Limb (tissue), 2 donors: ENCODE data around the gene GNB2.
"Not testable (repeated sequence)": the region's sequence is repeated elsewhere in the genome, so short reads cannot be mapped to it uniquely, and the experiment has no call there.

ENCODE experiments used
- DNase-seq, 2 donors: peaks; one replicate each; pipeline ENCODE4 v3.0.0-alpha.2; 2016; ENCODE audit errors: extremely low spot score in 2 of 2

Gene GNB2

DNA sequence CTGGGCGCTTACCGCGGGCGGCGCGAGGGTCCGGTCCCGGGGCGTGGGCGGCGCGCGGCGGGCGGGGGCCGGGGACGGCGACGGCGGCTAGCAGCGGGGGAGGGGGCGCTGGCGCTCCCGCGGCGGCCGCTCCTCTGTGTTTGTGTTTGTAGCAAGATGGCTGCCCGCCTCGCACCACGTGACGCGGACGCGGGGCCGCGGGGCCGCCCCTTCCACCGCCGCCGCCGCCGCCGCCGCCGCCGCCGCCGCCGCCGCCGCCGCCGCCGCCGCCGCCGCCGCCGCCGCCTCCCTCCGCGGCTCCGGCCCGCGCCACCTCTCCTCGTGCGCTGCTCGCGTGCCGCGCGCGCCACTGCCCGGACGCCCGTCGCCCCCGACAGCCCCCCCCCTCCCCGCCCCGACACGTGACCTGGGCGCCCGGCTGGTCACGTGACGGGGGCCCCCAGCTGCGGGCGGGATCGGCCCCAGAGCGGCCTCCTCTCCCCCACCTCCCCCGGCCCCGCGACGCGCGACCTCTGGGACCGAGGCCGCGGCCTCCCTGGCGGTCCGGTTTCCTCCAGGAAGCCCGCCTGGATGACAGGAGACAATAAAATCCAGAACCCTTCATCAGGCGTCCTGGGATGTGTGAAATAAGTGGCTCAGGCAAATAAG is 20.7 kb downstream of the GNB2 start, which contains the start of gene GIGYF1:
Gene GIGYF1 (minus strand): TSS at position 153 of the 648 bp plus-strand sequence. CDS start 6,012 bp downstream, outside the sequence.
- peak in 1 of 2 donors; percentile 87 for DNase-seq

DNA sequence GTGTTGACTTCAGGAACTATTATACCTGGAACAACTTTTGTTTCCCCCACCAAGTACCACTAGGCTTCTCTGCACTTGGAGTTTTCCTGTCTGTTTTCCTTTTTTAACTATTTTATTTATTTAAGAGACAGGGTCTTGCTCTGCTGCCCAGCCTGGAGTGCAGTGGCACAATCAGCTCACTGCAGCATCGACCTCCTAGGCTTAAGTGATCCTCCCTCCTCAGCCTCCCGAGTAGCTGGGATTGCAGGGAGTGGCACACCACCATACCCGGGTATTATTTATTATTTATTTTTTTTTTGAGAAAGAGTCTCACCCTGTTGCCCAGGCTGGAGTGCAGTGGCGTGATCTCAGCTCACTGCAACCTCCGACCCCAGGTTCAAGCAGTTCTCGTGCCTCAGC is 22.6 kb downstream of the GNB2 start:
- DNase-seq = no peak

DNA sequence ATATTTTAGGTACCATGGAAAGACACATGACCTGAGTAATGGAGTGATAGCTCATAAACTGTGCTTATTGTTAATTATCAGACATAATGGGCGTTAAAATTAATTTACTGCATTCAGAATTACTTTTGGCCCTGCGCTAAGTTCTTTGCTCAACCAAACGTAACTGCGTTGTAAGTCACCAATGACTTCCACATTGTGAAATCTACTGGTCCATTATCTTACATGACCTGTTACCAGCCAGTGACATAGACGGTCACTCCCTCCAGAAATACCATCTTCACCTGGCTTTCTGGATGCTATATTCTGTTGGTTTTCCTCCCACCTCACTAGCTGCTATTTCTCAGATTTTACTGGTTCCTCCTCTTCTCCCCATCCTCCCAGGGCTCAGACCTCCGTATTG is 25.5 kb downstream of the GNB2 start:
- no peak for DNase-seq

DNA sequence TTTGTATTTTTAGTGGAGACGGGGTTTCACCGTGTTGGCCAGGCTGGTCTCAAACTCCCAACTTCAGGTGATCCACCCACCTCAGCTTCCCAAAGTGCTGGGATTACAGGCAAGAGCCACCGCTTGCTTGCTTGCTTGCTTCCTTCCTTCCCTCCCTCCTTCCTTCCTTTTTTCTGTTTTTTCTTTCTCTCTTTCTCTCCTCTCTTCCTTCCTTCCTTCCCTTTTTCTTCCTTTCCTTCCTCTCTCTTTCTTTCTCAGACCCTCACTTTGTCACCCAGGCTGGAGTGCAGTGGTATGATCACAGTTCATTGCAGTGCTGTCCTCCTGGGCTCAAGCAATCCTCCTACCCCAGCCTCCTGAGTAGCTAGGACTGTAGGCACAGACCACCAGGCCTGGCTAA is 27.5 kb downstream of the GNB2 start:
- not testable (repeated sequence) for DNase-seq

DNA sequence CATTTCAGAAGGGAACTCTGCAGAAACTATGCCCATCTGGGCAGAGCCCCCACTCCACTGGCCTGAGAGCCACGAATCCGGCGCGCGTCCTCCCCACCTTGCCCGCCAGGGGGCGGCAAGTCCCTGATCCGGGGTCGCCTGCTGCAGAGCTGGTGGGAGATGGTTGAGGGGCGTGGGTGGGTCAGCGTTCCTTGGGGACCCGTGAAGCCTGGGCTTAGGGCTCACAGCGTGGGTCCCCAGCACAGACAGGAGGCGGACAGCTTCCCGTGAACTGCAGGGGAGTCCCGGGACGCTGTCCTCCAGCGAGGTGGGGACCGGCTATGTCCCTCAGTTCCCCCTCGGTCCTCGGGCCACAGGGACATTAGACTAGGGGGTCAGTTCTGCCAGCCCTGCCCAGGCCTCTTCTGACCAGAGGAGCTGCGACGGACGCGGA is 31.8 kb downstream of the GNB2 start:
- DNase-seq = peak; percentile 78 to 93

DNA sequence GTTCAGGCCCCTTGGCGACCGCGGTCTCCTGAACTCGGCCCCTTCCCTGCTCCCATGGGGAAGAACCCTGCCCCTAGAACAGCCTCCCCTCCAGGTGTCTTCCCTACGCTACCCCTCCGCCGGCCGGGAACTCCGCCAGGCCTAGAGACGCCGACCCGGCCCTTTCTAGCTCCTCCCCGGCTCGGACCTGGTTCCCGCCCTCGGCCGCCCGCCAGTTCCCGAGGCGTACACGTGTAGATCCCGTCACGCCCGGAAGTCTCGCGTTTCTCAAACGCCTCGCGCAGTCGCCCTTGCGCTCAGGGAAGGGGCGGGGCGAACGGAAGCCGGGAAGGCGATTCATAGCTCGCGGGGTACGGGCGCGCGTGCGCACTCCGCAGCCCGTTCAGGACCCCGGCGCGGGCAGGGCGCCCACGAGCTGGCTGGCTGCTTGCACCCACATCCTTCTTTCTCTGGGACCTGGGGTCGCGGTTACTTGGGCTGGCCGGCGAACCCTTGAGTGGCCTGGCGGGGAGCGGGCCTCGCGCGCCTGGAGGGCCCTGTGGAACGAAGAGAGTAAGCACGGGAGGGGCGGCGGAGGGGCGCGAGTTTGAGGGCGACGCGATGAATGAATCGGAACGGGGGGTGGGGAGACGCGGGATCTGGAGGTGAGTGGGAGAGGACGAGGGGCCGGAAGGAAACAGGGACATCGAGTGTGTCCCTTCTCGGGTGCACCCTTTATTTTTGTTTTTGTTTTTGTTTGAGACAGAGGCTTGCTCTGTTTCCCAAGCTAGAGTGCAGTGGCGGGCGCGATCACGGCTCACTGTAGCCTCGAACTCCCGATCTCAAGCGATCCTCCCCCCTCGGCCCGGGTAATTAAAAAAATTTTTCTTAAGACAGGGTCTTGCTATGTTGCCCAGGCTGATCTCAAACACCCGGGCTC is 32.5 kb downstream of the GNB2 start, which contains the start of gene POP7:
Gene POP7 (plus strand): TSS at position 369 of the 919 bp plus-strand sequence. CDS start 710 bp downstream, outside the sequence.
- DNase-seq = peak; percentile 98 to 100

DNA sequence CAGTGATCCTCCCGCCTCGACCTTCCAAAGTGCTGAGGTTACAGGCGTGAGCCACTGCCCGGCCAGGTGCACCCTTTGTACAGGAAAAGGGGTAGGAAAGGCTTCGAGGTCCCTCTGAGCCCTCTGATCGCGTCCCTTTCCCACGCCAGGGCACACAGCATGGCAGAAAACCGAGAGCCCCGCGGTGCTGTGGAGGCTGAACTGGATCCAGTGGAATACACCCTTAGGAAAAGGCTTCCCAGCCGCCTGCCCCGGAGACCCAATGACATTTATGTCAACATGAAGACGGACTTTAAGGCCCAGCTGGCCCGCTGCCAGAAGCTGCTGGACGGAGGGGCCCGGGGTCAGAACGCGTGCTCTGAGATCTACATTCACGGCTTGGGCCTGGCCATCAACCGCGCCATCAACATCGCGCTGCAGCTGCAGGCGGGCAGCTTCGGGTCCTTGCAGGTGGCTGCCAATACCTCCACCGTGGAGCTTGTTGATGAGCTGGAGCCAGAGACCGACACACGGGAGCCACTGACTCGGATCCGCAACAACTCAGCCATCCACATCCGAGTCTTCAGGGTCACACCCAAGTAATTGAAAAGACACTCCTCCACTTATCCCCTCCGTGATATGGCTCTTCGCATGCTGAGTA is 33.3 kb downstream of the GNB2 start:
- DNase-seq = peak in 1 of 2 donors; percentile 47

DNA sequence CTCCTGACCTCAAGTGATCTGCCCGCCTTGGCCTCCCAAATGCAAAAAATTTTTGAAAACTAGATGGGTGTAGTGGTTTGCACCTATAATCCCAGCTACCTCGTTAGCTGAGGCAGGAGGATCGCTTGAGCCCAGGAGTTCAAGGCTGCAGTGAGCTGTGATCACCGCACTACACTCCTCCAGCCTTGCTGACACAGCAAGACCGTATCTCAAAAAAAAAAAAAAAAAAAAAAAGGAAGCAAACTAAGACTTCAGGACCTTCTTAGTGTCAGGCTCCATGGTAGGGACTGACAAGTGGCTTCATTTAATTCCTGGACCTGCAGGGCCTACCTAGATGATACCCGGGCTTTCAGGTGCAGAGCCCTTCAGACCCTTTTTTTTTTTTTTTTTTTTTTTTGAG is 34.9 kb downstream of the GNB2 start:
- DNase-seq = no peak

DNA sequence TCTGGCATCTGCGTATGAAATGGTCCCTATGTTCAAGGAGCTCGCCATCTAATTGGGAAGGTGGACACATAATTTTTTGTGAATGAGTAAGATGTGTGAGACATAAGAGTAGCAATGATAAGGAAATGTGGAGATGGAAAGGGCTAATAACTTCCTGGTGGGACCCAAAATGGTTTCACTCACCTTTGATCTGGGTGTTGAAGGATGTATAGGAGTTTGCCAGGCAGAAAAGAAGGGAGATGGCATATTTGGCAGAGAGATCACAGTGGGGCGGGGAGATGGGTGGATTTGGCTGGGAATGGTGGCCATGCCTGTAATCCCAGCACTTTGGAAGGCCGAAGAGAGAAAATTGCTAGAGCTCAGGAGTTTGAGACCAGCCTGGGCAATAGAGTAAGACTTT is 36.9 kb downstream of the GNB2 start:
- DNase-seq = no peak

DNA sequence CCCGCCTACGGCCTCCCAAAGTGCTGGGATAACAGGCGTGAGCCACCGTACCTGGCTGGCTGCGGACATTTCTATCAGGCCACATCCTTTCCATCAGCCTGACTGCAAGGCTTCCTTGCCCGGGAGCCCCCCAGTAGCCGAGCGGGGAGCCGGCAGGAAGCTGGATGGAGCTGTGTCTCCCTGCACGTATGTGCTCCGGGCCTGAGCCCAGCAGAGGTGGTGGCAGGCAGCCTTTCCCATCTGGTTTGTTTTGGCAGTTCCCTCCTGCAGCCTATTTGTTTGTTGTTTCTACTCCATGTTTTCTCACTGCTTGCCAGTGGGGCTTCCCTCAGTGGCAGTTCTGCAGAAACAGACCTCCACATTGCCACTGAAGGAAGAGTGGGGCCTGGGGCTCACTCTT is 37.8 kb downstream of the GNB2 start:
- DNase-seq = no peak

DNA sequence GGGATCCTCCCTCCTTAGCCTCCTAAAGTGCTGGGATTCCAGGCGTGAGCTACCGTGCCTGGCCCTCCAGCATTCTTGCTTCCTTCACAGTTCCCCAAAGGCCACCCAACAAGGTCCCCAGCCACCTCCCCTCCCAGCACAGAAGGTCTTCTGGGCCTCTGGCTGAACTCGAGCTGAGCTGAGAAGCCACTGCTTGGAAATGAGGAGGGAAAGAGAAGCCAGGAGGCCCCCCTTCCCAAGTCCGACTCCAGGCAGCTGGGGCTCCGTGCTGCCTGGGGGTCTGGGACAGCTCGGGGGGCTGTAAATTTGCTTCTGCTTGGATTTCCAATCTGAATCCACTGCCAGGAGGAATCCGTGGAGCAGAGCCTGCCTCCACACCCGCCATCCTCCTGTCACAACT is 41.2 kb downstream of the GNB2 start:
- DNase-seq = no peak

DNA sequence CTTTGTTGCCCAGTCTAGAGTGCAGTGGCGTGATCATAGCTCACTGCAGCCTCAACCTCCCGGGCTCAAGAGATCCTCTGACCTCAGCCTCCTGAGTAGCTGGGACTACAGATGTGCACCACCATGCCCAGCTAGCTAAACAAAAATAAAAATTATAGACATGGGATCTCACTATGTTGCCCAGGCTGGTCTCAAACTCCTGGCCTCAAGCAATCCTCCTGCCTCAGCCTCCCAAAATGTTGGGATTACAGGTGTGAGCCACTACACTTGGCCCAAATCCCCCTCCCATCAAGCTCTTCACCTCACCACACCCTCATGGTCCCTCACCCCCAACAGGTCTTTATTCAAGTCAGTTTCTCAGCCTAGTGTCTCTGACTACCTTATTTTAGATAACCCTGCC is 43.5 kb downstream of the GNB2 start:
- not testable (repeated sequence) for DNase-seq

DNA sequence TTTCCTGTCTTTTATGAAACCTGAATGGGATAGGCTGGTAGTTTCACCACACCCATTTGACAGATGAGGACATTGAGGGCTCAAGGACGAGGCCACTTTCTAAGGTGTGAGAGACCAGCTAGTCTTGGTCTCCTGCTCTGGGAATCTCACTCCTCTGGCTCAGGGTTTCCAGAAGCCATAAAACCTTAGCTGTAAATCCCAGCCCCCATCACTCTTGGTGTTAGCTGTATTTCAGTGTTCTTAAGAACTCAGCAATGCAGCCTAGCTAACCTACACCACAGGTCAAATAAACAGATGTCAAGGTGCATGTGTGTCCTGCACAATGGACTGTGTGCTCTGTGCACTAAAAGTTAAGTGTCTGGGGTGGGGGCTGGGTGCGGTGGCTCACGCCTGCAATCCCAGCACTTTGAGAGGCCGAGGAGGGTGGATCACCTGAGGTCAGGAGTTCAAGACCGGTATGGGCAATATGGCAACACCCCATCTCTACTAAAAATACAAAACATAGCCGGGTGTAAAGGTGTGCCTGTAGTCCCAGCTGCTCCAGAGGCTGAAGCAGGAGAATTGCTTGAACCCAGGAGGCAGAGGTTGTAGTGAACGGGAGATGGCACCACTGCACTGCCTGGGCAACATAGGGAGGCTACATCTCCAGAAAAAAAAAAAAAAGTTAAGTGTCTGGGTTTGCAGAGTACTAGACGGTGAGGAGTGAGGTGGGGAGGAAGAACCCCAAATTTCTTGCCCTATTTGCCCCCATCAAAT is 46.2 kb downstream of the GNB2 start:
- DNase-seq = no peak

DNA sequence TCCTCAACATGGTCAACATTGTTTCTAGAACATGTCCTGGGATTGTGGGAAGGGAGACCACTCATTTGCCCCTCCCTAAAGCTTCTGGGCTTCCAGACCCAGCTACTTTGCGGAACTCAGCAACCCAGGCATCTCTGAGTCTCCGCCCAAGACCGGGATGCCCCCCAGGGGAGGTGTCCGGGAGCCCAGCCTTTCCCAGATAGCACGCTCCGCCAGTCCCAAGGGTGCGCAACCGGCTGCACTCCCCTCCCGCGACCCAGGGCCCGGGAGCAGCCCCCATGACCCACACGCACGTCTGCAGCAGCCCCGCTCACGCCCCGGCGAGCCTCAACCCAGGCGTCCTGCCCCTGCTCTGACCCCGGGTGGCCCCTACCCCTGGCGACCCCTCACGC is 46.7 kb downstream of the GNB2 start, which contains the start of gene EPO:
Gene EPO (plus strand): TSS at position 190 of the 392 bp plus-strand sequence. CDS start 513 bp downstream, outside the sequence.
- DNase-seq = no peak

DNA sequence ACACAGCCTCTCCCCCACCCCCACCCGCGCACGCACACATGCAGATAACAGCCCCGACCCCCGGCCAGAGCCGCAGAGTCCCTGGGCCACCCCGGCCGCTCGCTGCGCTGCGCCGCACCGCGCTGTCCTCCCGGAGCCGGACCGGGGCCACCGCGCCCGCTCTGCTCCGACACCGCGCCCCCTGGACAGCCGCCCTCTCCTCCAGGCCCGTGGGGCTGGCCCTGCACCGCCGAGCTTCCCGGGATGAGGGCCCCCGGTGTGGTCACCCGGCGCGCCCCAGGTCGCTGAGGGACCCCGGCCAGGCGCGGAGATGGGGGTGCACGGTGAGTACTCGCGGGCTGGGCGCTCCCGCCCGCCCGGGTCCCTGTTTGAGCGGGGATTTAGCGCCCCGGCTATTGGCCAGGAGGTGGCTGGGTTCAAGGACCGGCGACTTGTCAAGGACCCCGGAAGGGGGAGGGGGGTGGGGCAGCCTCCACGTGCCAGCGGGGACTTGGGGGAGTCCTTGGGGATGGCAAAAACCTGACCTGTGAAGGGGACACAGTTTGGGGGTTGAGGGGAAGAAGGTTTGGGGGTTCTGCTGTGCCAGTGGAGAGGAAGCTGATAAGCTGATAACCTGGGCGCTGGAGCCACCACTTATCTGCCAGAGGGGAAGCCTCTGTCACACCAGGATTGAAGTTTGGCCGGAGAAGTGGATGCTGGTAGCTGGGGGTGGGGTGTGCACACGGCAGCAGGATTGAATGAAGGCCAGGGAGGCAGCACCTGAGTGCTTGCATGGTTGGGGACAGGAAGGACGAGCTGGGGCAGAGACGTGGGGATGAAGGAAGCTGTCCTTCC is 47.3 kb downstream of the GNB2 start:
- no peak for DNase-seq

DNA sequence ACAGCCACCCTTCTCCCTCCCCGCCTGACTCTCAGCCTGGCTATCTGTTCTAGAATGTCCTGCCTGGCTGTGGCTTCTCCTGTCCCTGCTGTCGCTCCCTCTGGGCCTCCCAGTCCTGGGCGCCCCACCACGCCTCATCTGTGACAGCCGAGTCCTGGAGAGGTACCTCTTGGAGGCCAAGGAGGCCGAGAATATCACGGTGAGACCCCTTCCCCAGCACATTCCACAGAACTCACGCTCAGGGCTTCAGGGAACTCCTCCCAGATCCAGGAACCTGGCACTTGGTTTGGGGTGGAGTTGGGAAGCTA is 47.9 kb downstream of the GNB2 start:
- DNase-seq = no peak

DNA sequence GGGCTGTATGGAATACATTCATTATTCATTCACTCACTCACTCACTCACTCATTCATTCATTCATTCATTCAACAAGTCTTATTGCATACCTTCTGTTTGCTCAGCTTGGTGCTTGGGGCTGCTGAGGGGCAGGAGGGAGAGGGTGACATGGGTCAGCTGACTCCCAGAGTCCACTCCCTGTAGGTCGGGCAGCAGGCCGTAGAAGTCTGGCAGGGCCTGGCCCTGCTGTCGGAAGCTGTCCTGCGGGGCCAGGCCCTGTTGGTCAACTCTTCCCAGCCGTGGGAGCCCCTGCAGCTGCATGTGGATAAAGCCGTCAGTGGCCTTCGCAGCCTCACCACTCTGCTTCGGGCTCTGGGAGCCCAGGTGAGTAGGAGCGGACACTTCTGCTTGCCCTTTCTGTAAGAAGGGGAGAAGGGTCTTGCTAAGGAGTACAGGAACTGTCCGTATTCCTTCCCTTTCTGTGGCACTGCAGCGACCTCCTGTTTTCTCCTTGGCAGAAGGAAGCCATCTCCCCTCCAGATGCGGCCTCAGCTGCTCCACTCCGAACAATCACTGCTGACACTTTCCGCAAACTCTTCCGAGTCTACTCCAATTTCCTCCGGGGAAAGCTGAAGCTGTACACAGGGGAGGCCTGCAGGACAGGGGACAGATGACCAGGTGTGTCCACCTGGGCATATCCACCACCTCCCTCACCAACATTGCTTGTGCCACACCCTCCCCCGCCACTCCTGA is 49.1 kb downstream of the GNB2 start:
- no peak for DNase-seq

DNA sequence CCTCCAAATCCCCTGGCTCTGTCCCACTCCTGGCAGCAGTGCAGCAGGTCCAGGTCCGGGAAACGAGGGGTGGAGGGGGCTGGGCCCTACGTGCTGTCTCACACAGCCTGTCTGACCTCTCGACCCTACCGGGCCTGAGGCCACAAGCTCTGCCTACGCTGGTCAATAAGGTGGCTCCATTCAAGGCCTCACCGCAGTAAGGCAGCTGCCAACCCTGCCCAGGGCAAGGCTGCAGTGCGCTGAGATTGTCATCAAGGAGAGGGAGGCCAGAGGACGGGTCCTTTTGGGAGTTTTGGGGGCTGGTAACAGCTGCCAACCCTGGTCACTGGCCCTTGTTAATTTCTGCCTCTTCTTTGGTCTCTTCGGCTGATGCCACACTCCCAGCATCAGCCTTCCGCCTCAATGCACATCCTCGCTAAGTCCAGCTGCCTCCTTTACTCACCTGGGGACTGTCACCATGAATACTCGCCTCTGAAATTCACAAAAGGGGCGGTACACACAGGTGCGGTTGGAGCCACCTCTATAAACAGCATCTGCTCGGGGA is 50.3 kb downstream of the GNB2 start:
- DNase-seq = no peak

DNA sequence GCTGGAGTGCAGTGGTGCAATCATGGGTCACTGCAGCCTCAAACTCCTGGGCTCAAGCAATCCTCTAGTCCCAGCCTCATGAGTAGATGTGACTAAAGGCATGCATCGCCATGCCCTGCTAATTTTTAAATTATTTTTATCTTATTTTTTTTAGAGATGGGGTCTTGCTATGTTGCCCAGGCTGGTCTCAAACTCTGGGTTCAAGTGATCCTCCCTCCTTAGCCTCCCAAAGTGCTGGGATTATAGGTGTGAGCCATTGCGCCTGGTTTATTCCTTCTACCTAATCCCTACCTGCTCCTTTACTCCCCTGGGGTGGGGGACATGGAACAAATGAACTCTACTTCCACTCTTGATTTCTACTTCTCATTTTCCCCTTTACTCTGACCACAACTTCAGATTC is 50.8 kb downstream of the GNB2 start:
- not testable (repeated sequence) for DNase-seq
